Mammary epithelial cell (primary cell): ENCODE data around the gene CYTH2.

ENCODE experiments used
- CTCF ChIP-seq, 2 donors: IDR thresholded peaks in 1 of 2; conservative IDR thresholded peaks in 1 of 2; 2 replicates each; pipeline ENCODE4 v1.5.1; 2011 to 2012; ENCODE audit warnings: inconsistent platforms in 2 of 2, low read length in 2 of 2, mild to moderate bottlenecking in 2 of 2, control low read depth in 1 of 2, low read depth in 1 of 2; ENCODE audit not compliant: insufficient read depth in 1 of 2; ENCODE audit errors: extremely low read depth in 1 of 2
- EZH2 ChIP-seq: IDR thresholded peaks from 2 replicates; pipeline ENCODE4 v1.6.1; 2012; ENCODE audit warnings: low read length, inconsistent platforms, borderline replicate concordance

- TF ChIP-seq EZH2, result no peak
- no peak for TF ChIP-seq CTCF (conservative IDR thresholded peaks at IDR 0.05 in 1 of 2, IDR thresholded peaks at IDR 0.05 in 1 of 2; ENCODE audit: extremely low read depth in 1 of 2, insufficient read depth in 1 of 2, low read depth in 1 of 2, low read length in 2 of 2)
These were observed 339 bp upstream of the CYTH2 start for GRCh38 chr19:48468772-48469288.
